PC-3 (cell line): ENCODE results near the gene VEZT. TPM values are rescaled to one million over a fixed set of nuclear protein-coding genes. Genes with fewer than 3 reads are reported as not detected.

Experiments
- ATAC-seq: fragments of 200-7000 bp; cut with Tn5 transposase; 2 replicates; pipeline ENCODE4 v1.9.1; 2020; ENCODE audit warnings: mild to moderate bottlenecking, moderate library complexity
- BruUV-seq: library from RNA; stranded (reverse); fragments of 400-500 nt; replicated peaks from 2 replicates; lab custom pipeline; 2021; lab: Mats Ljungman, UMichigan
- CTCF ChIA-PET: fragments of 300-600 bp; sonication (Branson Sonifier 250); formaldehyde crosslinking; loops from one replicate; lab custom pipeline; 2022; ENCODE audit warnings: antibody characterized with exemption; lab: Charles Lee
- POLR2A ChIA-PET: fragments of 300-600 bp; sonication (Branson Sonifier 250); formaldehyde crosslinking; loops from one replicate; lab custom pipeline; 2022; ENCODE audit warnings: antibody characterized with exemption; ENCODE audit not compliant: unreplicated experiment; lab: Charles Lee
- DNase-seq: peaks from one replicate; pipeline ENCODE4 v3.0.0-alpha.2; 2015
- H2AFZ ChIP-seq: fragments of 300-600 bp; sonication (generic); 2 replicates; pipeline ENCODE4 v1.6.0; 2016; ENCODE audit warnings: antibody characterized with exemption, low read length
- H3F3A ChIP-seq: fragments of 300-600 bp; sonication (generic); one replicate; pipeline ENCODE4 v1.6.0; 2017; ENCODE audit warnings: antibody characterized with exemption, low read length, control low read depth, mild to moderate bottlenecking; ENCODE audit not compliant: unreplicated experiment
- H3K27ac ChIP-seq: fragments of 300-600 bp; sonication (generic); 2 replicates; pipeline ENCODE4 v1.5.1; 2016; ENCODE audit warnings: mild to moderate bottlenecking, low read length
- H3K27me3 ChIP-seq: fragments of 300-600 bp; sonication (generic); 2 replicates; pipeline ENCODE4 v1.6.1; 2016; ENCODE audit warnings: low read length, mixed read lengths
- H3K36me3 ChIP-seq: fragments of 300-600 bp; sonication (generic); 2 replicates; pipeline ENCODE4 v1.6.1; 2016; ENCODE audit warnings: low read depth, mixed run types, low read length, mixed read lengths
- H3K4me1 ChIP-seq: fragments of 300-600 bp; sonication (generic); 2 replicates; pipeline ENCODE4 v1.5.1; 2016; ENCODE audit warnings: low read length; ENCODE audit not compliant: insufficient read depth
- H3K4me2 ChIP-seq: fragments of 300-600 bp; sonication (generic); 2 replicates; pipeline ENCODE4 v1.6.0; 2016; ENCODE audit warnings: low read length
- H3K4me3 ChIP-seq: fragments of 300-600 bp; sonication (generic); 2 replicates; pipeline ENCODE4 v1.5.1; 2016; ENCODE audit warnings: mild to moderate bottlenecking, low read length, mixed read lengths
- H3K79me2 ChIP-seq: fragments of 300-600 bp; sonication (generic); 2 replicates; pipeline ENCODE4 v1.6.1; 2017; ENCODE audit warnings: low read length, mixed read lengths
- H3K9ac ChIP-seq: fragments of 300-600 bp; sonication (generic); 2 replicates; pipeline ENCODE4 v1.6.0; 2016; ENCODE audit warnings: mild to moderate bottlenecking, low read length
- H3K9me2 ChIP-seq: fragments of 300-600 bp; sonication (generic); replicated peaks from 2 replicates; pipeline ENCODE4 v1.6.1; 2016; ENCODE audit warnings: mixed run types, low read length, mixed read lengths
- H3K9me3 ChIP-seq: fragments of 300-600 bp; sonication (generic); 2 replicates; pipeline ENCODE4 v1.6.1; 2016; ENCODE audit warnings: low read length, mixed read lengths
- H4K20me1 ChIP-seq: fragments of 300-600 bp; sonication (generic); 2 replicates; pipeline ENCODE4 v1.6.1; 2016; ENCODE audit warnings: low read length, mixed read lengths
- EZH2 ChIP-seq: fragments of 300-600 bp; sonication (generic); IDR thresholded peaks from one replicate; pipeline ENCODE4 v1.6.1; 2017; ENCODE audit warnings: antibody characterized with exemption, mild to moderate bottlenecking, low read length; ENCODE audit not compliant: unreplicated experiment
- EZH2phosphoT487 ChIP-seq: fragments of 300-600 bp; sonication (generic); IDR thresholded peaks from 2 replicates; pipeline ENCODE4 v1.6.1; 2018; ENCODE audit warnings: mild to moderate bottlenecking, antibody characterized with exemption, low read length, borderline replicate concordance
- intact Hi-C: fragments of 100-400 bp; cut with micrococcal nuclease; formaldehyde crosslinking; loops from 2 replicates; pipeline ENCODE4 v1.9.0; 2023
- total RNA-seq: library from RNA; depleted of rRNA; stranded (reverse); fragments of >200 nt; gene quantifications from 2 replicates; pipeline ENCODE4 v1.2.3, GENCODE V29; 2014
- TF ChIP-seq, protein P1 (sequence below): fragments of 300-600 bp; sonication (generic); conservative IDR thresholded peaks from 2 replicates; pipeline ENCODE4 v1.5.1; 2017; ENCODE audit warnings: antibody characterized with exemption, low read depth, mild to moderate bottlenecking, low read length

The VEZT gene
- total RNA-seq, 1 experiment from 2014 or later: 83.6 TPM

DNA sequence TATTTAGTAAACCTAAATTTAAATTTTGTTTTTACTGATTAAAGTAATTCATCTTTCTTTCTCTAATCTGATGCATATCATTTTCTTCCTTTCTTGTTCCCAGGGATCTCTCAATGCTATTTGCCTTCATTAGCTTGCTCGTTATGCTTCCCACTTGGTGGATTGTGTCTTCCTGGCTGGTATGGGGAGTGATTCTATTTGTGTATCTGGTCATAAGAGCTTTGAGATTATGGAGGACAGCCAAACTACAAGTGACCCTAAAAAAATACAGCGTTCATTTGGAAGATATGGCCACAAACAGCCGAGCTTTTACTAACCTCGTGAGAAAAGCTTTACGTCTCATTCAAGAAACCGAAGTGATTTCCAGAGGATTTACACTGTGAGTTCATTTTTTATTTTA is 48.6 kb downstream of the VEZT start:
- intact Hi-C loops: no loop called here
- DNase-seq (no peak), ATAC-seq (no peak)
- H3K36me3 ChIP-seq: peaks cover 71% of the 10 kb centered on the region
- no peaks in the 10 kb centered on the region for H3K9me2 ChIP-seq
- TF ChIP-seq, protein P1, sequence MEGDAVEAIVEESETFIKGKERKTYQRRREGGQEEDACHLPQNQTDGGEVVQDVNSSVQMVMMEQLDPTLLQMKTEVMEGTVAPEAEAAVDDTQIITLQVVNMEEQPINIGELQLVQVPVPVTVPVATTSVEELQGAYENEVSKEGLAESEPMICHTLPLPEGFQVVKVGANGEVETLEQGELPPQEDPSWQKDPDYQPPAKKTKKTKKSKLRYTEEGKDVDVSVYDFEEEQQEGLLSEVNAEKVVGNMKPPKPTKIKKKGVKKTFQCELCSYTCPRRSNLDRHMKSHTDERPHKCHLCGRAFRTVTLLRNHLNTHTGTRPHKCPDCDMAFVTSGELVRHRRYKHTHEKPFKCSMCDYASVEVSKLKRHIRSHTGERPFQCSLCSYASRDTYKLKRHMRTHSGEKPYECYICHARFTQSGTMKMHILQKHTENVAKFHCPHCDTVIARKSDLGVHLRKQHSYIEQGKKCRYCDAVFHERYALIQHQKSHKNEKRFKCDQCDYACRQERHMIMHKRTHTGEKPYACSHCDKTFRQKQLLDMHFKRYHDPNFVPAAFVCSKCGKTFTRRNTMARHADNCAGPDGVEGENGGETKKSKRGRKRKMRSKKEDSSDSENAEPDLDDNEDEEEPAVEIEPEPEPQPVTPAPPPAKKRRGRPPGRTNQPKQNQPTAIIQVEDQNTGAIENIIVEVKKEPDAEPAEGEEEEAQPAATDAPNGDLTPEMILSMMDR: no peak
- TF ChIP-seq EZH2phosphoT487: no peak
- no peak for TF ChIP-seq EZH2
- H2AFZ ChIP-seq: no peak overlapping the region
- peaks cover 13% of the 10 kb centered on the region for H3K4me1 ChIP-seq
- no peaks in the 10 kb centered on the region; the same call in 1 of the 2 replicates for H4K20me1 ChIP-seq
- BruUV-seq: no TSS peak
- H3K9ac ChIP-seq: no peak overlapping the region
- no peak overlapping the region for H3K27ac ChIP-seq
- no peaks in the 10 kb centered on the region for H3K9me3 ChIP-seq
- ChIA-PET CTCF (no interaction called here), POLR2A (no interaction called here)
- no peak overlapping the region for H3K4me3 ChIP-seq
- H3K79me2 ChIP-seq: no peaks in the 10 kb centered on the region
- H3F3A ChIP-seq: no peaks in the 10 kb centered on the region
- no peaks in the 10 kb centered on the region for H3K27me3 ChIP-seq
- no peak overlapping the region for H3K4me2 ChIP-seq

DNA sequence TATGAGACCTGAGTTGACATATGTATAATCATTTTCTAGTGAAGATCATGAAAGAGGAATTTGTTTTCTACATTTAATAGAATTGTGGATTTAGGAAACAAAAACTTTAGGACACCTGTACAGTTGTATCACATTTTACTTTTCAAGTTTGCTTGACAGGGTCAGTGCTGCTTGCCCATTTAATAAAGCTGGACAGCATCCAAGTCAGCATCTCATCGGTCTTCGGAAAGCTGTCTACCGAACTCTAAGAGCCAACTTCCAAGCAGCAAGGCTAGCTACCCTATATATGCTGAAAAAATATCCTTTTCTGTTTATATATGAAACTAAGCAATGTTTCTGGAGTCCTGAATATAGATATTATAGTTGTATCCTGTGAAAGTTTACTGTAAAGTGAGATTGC is 52.3 kb downstream of the VEZT start:
- no peak overlapping the region for H3K4me3 ChIP-seq
- no peak overlapping the region for H3K9ac ChIP-seq
- intact Hi-C loops: no loop called here
- TF ChIP-seq EZH2phosphoT487 (no peak), EZH2 (no peak)
- TF ChIP-seq, protein P1: no peak
- H3K27me3 ChIP-seq: no peaks in the 10 kb centered on the region
- no peak overlapping the region for H3K4me2 ChIP-seq
- no peak overlapping the region for H2AFZ ChIP-seq
- no peaks in the 10 kb centered on the region for H3F3A ChIP-seq
- ATAC-seq: no peak
- no peaks in the 10 kb centered on the region for H3K9me2 ChIP-seq
- CTCF ChIA-PET: no interaction called here
- no peaks in the 10 kb centered on the region for H3K4me1 ChIP-seq
- BruUV-seq: no TSS peak
- peaks cover 59% of the 10 kb centered on the region for H3K36me3 ChIP-seq
- H4K20me1 ChIP-seq: no peaks in the 10 kb centered on the region
- H3K27ac ChIP-seq: no peak overlapping the region
- H3K79me2 ChIP-seq: no peaks in the 10 kb centered on the region
- POLR2A ChIA-PET: no interaction called here
- no peaks in the 10 kb centered on the region for H3K9me3 ChIP-seq
- no peak for DNase-seq

DNA sequence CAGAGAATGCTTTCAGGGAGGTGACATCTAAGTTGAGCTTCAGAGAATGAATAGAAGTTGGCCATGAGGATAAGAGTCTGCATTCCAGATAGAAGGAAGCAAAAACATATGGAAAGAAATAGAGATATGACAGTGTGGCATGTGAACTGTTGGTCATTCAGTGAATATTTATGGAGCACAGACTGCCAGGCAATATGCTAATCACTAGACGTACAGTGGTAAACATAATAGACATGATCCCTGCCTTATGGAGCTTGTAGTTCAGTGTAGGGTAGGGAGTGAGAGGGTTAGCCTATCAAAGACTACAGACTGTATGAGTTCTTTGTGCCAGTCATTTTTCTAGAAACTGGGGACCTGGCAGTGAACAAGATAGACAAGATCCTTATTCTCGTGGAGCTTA is 53.9 kb downstream of the VEZT start:
- no peaks in the 10 kb centered on the region for H3K9me2 ChIP-seq
- no peaks in the 10 kb centered on the region for H3K79me2 ChIP-seq
- ChIA-PET POLR2A (interaction anchor here (0.6 kb wide), 1 partner anchor 1448 kb away, joined by 3 read pairs; no protein-coding TSS in a partner anchor), CTCF (interaction anchor here (1.1 kb wide), 1 partner anchor 263 kb away, joined by 3 read pairs; no protein-coding TSS in a partner anchor)
- ATAC-seq: peak; percentile 62
- intact Hi-C loops: no loop called here
- no peaks in the 10 kb centered on the region for H3K27me3 ChIP-seq
- H3K9me3 ChIP-seq: no peaks in the 10 kb centered on the region
- H3K4me3 ChIP-seq: no peak overlapping the region
- TF ChIP-seq EZH2phosphoT487: no peak
- TF ChIP-seq, protein P1: no peak
- no peak for TF ChIP-seq EZH2
- H4K20me1 ChIP-seq: no peaks in the 10 kb centered on the region
- H2AFZ ChIP-seq: no peak overlapping the region
- DNase-seq: no peak
- H3K27ac ChIP-seq: no peak overlapping the region
- no peaks in the 10 kb centered on the region for H3K4me1 ChIP-seq
- BruUV-seq: no TSS peak
- H3F3A ChIP-seq: no peaks in the 10 kb centered on the region
- peaks cover 52% of the 10 kb centered on the region for H3K36me3 ChIP-seq
- no peak overlapping the region for H3K9ac ChIP-seq
- H3K4me2 ChIP-seq: no peak overlapping the region
